ENCODE measurements around the gene PRSS2.
"Not testable (repeated sequence)": the region's sequence is repeated elsewhere in the genome, so short reads cannot be mapped to it uniquely, and the experiment has no call there.

Gene PRSS2

GRCh38 chr7:142770661-142771352 is at the start of gene PRSS2:
TSS of gene PRSS2 (plus strand) at chr7:142770970. CDS start at chr7:142770983, 13 bp downstream.
- no peak for DNase-seq

GRCh38 chr7:142720986-142721385 is 49.8 kb upstream of the PRSS2 start:
- DNase-seq, result no peak

GRCh38 chr7:142722248-142722794 is 48.4 kb upstream of the PRSS2 start:
- DNase-seq, result no peak

- DNase-seq, result no peak
These were observed 37.5 kb upstream of the PRSS2 start for GRCh38 chr7:142733271-142733670.

GRCh38 chr7:142739923-142740492 is 30.8 kb upstream of the PRSS2 start:
- no peak for DNase-seq

- DNase-seq, result no peak
These were observed 30.0 kb upstream of the PRSS2 start for GRCh38 chr7:142740786-142741185.

- not testable (repeated sequence) for DNase-seq
These were observed 28.8 kb upstream of the PRSS2 start for GRCh38 chr7:142741932-142742331.

GRCh38 chr7:142745091-142745635 is 25.6 kb upstream of the PRSS2 start:
- no peak for DNase-seq

GRCh38 chr7:142745745-142746144 is 25.0 kb upstream of the PRSS2 start:
- no peak for DNase-seq

GRCh38 chr7:142746264-142746663 is 24.5 kb upstream of the PRSS2 start:
- no peak for DNase-seq

GRCh38 chr7:142748410-142748809 is 22.4 kb upstream of the PRSS2 start:
- not testable (repeated sequence) for DNase-seq

GRCh38 chr7:142749218-142749993 is 21.4 kb upstream of the PRSS2 start, which contains the start of gene PRSS1:
TSS of gene PRSS1 (plus strand) at chr7:142749472. CDS start at chr7:142749485, 13 bp downstream.
- no peak for DNase-seq

GRCh38 chr7:142750321-142750938 is 20.3 kb upstream of the PRSS2 start:
- DNase-seq, result no peak

GRCh38 chr7:142751526-142752175 is 19.1 kb upstream of the PRSS2 start:
- DNase-seq, result not testable (repeated sequence)

GRCh38 chr7:142752376-142753225 is 18.2 kb upstream of the PRSS2 start:
- no peak for DNase-seq

GRCh38 chr7:142753366-142753765 is 17.4 kb upstream of the PRSS2 start:
- DNase-seq, result no peak

- DNase-seq, result not testable (repeated sequence)
These were observed 16.8 kb upstream of the PRSS2 start for GRCh38 chr7:142753925-142754491.

GRCh38 chr7:142754681-142755575 is 15.8 kb upstream of the PRSS2 start:
- DNase-seq, result no peak

GRCh38 chr7:142758312-142758711 is 12.5 kb upstream of the PRSS2 start:
- DNase-seq, result not testable (repeated sequence)

- no peak for DNase-seq
These were observed 11.3 kb upstream of the PRSS2 start for GRCh38 chr7:142759433-142759832.
